ENCODE data around the gene NLRP1. TPM values are rescaled to one million over a fixed set of nuclear protein-coding genes. Genes with fewer than 3 reads are reported as not detected.

Gene NLRP1
- total RNA-seq, 1 donor from 2014 or later, result 7.8 TPM

DNA sequence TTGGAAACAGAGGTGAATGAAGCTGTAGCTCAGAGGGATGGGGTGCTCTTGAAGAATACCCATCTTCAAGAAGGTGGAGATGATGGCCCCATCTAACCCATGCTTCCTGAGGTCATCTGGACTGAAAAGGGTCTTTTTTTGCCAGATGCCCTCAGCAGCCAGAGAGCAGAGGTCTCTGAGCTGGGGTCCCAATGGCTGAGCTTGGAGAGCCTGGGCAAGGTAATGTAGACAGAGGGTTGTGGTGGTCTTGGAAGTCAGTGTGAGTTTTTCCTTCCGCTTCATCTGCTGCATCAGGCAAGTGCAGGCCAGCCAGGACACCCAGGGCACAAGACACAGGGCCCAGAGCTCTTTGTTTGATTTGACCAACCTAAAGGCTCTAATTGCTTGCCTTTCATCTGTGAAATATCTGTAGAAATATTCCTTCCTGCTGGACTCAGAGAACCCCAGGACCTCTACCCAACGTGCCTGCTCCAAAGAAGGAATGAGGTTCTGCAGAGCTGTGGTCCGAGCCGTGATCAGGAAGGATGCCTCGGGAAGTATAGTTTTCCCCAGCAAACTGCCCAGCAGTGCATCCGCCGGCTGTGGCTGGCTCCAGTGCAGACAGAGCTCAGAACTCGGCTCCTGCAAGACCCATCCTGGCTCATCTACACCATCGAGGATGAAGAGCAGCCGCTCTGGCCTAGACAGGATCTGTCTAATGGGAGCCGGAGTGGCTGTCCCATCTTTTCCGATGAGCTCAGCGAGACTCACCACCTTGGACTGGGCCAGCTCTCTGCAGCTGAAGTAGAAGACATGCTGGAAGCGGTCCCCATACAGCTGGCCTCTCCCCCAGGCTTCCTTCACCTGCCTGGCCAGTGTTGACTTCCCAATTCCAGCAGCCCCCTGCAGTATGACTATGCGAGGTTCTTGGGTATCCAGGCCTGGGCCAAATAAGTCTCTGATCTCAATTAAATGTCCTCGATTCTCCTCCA is 25.2 kb downstream of the NLRP1 start:
- DNase-seq (ENCODE audit: low spot score), result no peak
- Mint-ChIP-seq H3K4me1 (ENCODE audit: unreplicated experiment) (no peaks in the 10 kb centered on the region), H3K36me3 (ENCODE audit: low read depth, unreplicated experiment) (no peaks in the 10 kb centered on the region), H3K9me3 (ENCODE audit: unreplicated experiment) (no peaks in the 10 kb centered on the region), H3K27me3 (ENCODE audit: unreplicated experiment) (no peaks in the 10 kb centered on the region), H3K27ac (ENCODE audit: unreplicated experiment) (no peak overlapping the region), H3K4me3 (ENCODE audit: unreplicated experiment) (no peak overlapping the region)
- TF ChIP-seq, protein P1, sequence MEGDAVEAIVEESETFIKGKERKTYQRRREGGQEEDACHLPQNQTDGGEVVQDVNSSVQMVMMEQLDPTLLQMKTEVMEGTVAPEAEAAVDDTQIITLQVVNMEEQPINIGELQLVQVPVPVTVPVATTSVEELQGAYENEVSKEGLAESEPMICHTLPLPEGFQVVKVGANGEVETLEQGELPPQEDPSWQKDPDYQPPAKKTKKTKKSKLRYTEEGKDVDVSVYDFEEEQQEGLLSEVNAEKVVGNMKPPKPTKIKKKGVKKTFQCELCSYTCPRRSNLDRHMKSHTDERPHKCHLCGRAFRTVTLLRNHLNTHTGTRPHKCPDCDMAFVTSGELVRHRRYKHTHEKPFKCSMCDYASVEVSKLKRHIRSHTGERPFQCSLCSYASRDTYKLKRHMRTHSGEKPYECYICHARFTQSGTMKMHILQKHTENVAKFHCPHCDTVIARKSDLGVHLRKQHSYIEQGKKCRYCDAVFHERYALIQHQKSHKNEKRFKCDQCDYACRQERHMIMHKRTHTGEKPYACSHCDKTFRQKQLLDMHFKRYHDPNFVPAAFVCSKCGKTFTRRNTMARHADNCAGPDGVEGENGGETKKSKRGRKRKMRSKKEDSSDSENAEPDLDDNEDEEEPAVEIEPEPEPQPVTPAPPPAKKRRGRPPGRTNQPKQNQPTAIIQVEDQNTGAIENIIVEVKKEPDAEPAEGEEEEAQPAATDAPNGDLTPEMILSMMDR (IDR thresholded peaks at IDR 0.05; ENCODE audit: unreplicated experiment), result no peak

DNA sequence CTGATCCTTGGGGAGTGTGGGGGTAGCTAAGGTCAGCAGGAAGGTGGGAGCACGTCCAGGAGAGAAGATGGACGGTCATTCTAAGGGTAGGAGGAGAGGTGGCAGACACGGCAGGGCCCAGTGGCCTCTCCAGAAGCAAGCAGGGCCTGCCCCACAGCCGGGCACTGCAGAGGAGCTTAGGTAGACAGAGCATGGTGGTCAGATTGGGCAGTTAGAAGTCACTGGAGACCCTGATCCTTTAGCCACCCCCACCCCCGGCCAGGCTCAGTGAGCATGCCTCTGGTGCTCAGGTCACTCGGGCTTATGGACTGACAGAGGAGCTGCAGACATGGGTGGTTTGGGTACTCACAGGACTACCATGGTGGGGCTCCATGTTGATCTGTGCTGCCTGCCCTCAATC is 26.3 kb downstream of the NLRP1 start:
- TF ChIP-seq, protein P1 (IDR thresholded peaks at IDR 0.05; ENCODE audit: unreplicated experiment), result no peak
- Mint-ChIP-seq H3K4me3 (ENCODE audit: unreplicated experiment) (no peak overlapping the region), H3K4me1 (ENCODE audit: unreplicated experiment) (peaks cover 3% of the 10 kb centered on the region), H3K27ac (ENCODE audit: unreplicated experiment) (no peak overlapping the region), H3K36me3 (ENCODE audit: low read depth, unreplicated experiment) (no peaks in the 10 kb centered on the region), H3K27me3 (ENCODE audit: unreplicated experiment) (no peaks in the 10 kb centered on the region), H3K9me3 (ENCODE audit: unreplicated experiment) (no peaks in the 10 kb centered on the region)
- DNase-seq (ENCODE audit: low spot score), result no peak

DNA sequence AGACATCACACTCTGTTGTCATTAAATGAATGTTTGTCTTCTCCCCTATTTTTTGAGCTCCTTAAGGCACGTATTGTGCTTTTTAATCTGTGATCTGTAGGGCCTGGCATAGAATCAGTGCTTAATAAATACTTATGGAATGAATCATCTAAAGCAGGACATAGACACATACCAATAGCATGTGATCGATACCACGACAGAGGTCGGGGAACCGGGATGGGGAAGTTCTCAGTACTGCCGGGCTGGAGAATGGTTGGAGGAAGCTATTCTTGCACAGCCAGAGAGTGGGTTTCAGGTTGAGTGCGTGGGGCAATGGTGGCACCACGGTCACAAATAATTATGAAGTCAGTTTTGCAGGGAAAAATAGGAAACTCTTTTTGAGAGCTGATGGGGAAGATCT is 26.8 kb downstream of the NLRP1 start:
- Mint-ChIP-seq H3K4me3 (ENCODE audit: unreplicated experiment) (no peak overlapping the region), H3K27me3 (ENCODE audit: unreplicated experiment) (no peaks in the 10 kb centered on the region), H3K36me3 (ENCODE audit: low read depth, unreplicated experiment) (no peaks in the 10 kb centered on the region), H3K4me1 (ENCODE audit: unreplicated experiment) (peaks cover 8% of the 10 kb centered on the region), H3K27ac (ENCODE audit: unreplicated experiment) (no peak overlapping the region), H3K9me3 (ENCODE audit: unreplicated experiment) (no peaks in the 10 kb centered on the region)
- DNase-seq (ENCODE audit: low spot score), result no peak
- TF ChIP-seq, protein P1 (IDR thresholded peaks at IDR 0.05; ENCODE audit: unreplicated experiment), result no peak

DNA sequence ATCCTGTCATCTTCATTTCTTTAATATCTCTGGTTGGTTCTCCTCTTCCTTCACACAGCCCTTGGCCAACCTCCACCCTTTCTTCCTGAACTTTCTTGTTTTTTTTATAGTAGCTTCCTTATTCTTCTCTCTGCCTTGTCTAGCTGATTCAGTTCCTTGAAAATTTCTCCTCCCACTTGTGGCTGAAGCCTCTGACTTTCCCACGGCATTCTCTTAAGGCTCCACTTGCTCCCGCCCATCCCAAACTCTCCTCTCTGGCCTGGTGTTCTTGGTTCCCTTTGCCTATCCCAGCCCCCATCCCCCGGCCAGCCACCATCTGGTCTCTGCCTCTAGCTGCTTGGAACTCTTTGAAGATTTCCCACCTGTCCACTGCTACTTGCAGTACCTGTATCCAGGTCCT is 29.1 kb downstream of the NLRP1 start:
- Mint-ChIP-seq H3K27ac (ENCODE audit: unreplicated experiment) (no peak overlapping the region), H3K4me3 (ENCODE audit: unreplicated experiment) (no peak overlapping the region), H3K9me3 (ENCODE audit: unreplicated experiment) (no peaks in the 10 kb centered on the region), H3K27me3 (ENCODE audit: unreplicated experiment) (no peaks in the 10 kb centered on the region), H3K36me3 (ENCODE audit: low read depth, unreplicated experiment) (no peaks in the 10 kb centered on the region), H3K4me1 (ENCODE audit: unreplicated experiment) (peaks cover 10% of the 10 kb centered on the region)
- no peak for DNase-seq (ENCODE audit: low spot score)
- TF ChIP-seq, protein P1 (IDR thresholded peaks at IDR 0.05; ENCODE audit: unreplicated experiment), result no peak

DNA sequence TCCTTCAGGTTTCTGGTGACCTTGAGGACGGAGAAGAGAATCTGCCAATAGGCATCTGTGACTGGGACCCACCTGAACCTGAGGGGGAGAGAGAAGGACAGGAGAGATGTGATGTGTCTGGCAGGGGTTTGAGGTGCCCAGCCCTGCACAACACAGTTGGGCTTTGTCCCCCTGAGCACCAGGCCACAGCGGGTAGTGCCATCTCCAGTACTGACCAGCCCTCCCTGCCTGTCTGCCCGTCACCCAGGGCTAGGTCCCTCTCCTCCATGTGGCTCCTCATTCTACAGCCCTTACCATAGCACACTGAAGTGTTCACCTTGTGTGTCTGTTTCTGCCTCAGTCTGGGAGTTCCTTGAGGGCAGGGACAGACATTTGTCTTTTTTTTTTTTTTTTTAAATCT is 30.8 kb downstream of the NLRP1 start:
- no peaks in the 10 kb centered on the region for H3K36me3 Mint-ChIP-seq (ENCODE audit: low read depth, unreplicated experiment)
- H3K4me1 Mint-ChIP-seq (ENCODE audit: unreplicated experiment), result peaks cover 10% of the 10 kb centered on the region
- H3K4me3 Mint-ChIP-seq (ENCODE audit: unreplicated experiment), result no peak overlapping the region
- H3K27ac Mint-ChIP-seq (ENCODE audit: unreplicated experiment), result no peak overlapping the region
- DNase-seq (ENCODE audit: low spot score), result no peak
- TF ChIP-seq, protein P1 (IDR thresholded peaks at IDR 0.05; ENCODE audit: unreplicated experiment), result no peak
- H3K27me3 Mint-ChIP-seq (ENCODE audit: unreplicated experiment), result no peaks in the 10 kb centered on the region
- no peaks in the 10 kb centered on the region for H3K9me3 Mint-ChIP-seq (ENCODE audit: unreplicated experiment)

Data from endothelial cell (in vitro differentiated cells).